ENCODE results near the gene ZNF710.

- TF ChIP-seq CTCF (conservative IDR thresholded peaks at IDR 0.05; ENCODE audit: low read depth, low read length) (no peak), EZH2 (IDR thresholded peaks at IDR 0.05; ENCODE audit: borderline replicate concordance, low read depth, low read length, poor library complexity, severe bottlenecking) (no peak)
These were observed 2.9 kb upstream of the ZNF710 start for GRCh38 chr15:89998141-89998661.

All from A673 (cell line).